Measurements from ENCODE around the gene RAB14. TPM values are rescaled to one million over a fixed set of nuclear protein-coding genes. Genes with fewer than 3 reads are reported as not detected.

The RAB14 gene
- total RNA-seq, 2 experiments from 2014 or later: 8.6 to 37.1 TPM

DNA sequence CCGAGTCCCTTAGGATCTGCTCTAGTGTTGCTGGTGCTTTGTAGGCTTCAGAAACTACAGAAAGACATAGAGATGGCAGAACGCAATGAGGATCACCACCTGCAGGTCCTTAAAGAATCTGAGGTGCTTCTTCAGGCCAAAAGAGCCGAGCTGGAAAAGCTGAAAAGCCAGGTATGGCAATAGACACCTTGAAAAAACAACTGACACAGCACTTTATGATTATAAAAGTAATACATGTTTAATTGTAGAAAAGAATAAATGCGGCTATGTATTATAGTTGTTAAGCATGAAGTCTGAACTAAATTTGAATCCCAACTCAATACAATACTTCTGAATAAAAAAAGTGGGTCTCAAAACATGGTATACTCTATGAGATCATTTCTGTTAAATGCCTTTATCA, 43.7 kb downstream of the RAB14 start:
- Histone ChIP-seq H3K9me2 (ENCODE audit: insufficient read depth, low read length) (no peaks in the 10 kb centered on the region), H3K79me2 (ENCODE audit: insufficient read depth, low read depth, low read length) (peaks cover 23% of the 10 kb centered on the region; the same call in 1 of the 2 replicates), H4K20me1 (ENCODE audit: insufficient read depth, low read length) (no peaks in the 10 kb centered on the region), H2AFZ (ENCODE audit: low read length) (no peak overlapping the region), H3K36me3 (ENCODE audit: insufficient read depth, low read length) (peaks cover 89% of the 10 kb centered on the region), H3K4me3 (ENCODE audit: low read depth, low read length, poor library complexity, severe bottlenecking) (no peak overlapping the region), H3K4me2 (ENCODE audit: low read length) (peak overlapping the region; percentile 91), H3K9me3 (ENCODE audit: low read length) (no peaks in the 10 kb centered on the region), H3K4me1 (ENCODE audit: insufficient read depth, low read length, poor library complexity, severe bottlenecking) (peaks cover 80% of the 10 kb centered on the region), H3K27ac (ENCODE audit: low read depth, low read length, poor library complexity, severe bottlenecking) (peak overlapping the region; percentile 95)
- TF ChIP-seq EZH2phosphoT487 (IDR thresholded peaks at IDR 0.05; ENCODE audit: borderline replicate concordance, low read depth, low read length): no peak
- TF ChIP-seq, protein P1, sequence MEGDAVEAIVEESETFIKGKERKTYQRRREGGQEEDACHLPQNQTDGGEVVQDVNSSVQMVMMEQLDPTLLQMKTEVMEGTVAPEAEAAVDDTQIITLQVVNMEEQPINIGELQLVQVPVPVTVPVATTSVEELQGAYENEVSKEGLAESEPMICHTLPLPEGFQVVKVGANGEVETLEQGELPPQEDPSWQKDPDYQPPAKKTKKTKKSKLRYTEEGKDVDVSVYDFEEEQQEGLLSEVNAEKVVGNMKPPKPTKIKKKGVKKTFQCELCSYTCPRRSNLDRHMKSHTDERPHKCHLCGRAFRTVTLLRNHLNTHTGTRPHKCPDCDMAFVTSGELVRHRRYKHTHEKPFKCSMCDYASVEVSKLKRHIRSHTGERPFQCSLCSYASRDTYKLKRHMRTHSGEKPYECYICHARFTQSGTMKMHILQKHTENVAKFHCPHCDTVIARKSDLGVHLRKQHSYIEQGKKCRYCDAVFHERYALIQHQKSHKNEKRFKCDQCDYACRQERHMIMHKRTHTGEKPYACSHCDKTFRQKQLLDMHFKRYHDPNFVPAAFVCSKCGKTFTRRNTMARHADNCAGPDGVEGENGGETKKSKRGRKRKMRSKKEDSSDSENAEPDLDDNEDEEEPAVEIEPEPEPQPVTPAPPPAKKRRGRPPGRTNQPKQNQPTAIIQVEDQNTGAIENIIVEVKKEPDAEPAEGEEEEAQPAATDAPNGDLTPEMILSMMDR (conservative IDR thresholded peaks at IDR 0.05; ENCODE audit: low read length): no peak
- ChIA-PET CTCF (ENCODE audit: unreplicated experiment) (interaction anchor here (1.2 kb wide), 1 partner anchor 14 kb away, joined by 4 read pairs; no protein-coding TSS in a partner anchor), POLR2A (interaction anchor here (0.5 to 1.3 kb wide), 4 partner anchors 13 to 249 kb away, joined by 3 to 4 read pairs (median 3); no protein-coding TSS in a partner anchor)
- no peak for DNase-seq (ENCODE audit: low spot score)
- intact Hi-C loops (cut with micrococcal nuclease; ENCODE audit: unreplicated experiment): loop anchor here (10.0 kb wide), 1 partner anchor 173 kb away; no protein-coding TSS in a partner anchor
- no TSS peak for BruUV-seq (replicated peaks)

DNA sequence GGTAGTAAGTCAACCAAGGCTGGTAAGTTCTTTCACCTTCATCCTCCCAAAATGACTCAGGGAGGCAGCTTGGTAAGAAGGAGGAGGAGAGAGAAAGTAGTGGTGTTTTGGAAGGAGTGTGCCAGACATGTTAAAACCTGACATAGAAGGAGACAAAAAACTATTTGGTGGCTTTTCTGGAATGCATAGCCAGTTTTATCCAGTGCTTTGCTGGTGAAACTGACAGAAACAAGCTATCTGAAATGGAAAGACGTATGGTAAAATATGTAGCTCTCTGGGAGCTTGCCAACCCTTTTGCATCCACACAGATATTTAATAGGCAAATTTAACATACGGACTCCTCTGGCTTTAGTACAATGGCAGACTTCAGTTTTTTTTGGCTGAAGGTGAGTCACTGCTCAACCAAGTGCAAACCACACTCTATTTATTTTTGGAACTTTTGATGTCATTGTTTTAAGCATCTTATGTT, 45.4 kb downstream of the RAB14 start:
- peaks cover 88% of the 10 kb centered on the region for H3K36me3 ChIP-seq (ENCODE audit: insufficient read depth, low read length)
- TF ChIP-seq, protein P1 (conservative IDR thresholded peaks at IDR 0.05; ENCODE audit: low read length): no peak
- TF ChIP-seq EZH2phosphoT487 (IDR thresholded peaks at IDR 0.05; ENCODE audit: borderline replicate concordance, low read depth, low read length): no peak
- H3K4me1 ChIP-seq (ENCODE audit: insufficient read depth, low read length, poor library complexity, severe bottlenecking): peaks cover 84% of the 10 kb centered on the region
- peak overlapping the region; percentile 91 for H3K4me2 ChIP-seq (ENCODE audit: low read length)
- intact Hi-C loops (cut with micrococcal nuclease; ENCODE audit: unreplicated experiment): loop anchor here (10.0 kb wide), 1 partner anchor 171 kb away; no protein-coding TSS in a partner anchor
- ChIA-PET POLR2A (interaction anchor here (0.6 to 1.8 kb wide), 6 partner anchors 9 to 81 kb away, joined by 3 to 9 read pairs (median 4); partner anchors contain the start of gene CNTRL), CTCF (ENCODE audit: unreplicated experiment) (interaction anchor here (0.9 kb wide), 1 partner anchor 170 kb away, joined by 3 read pairs; no protein-coding TSS in a partner anchor)
- peaks cover 19% of the 10 kb centered on the region; the same call in 1 of the 2 replicates for H3K79me2 ChIP-seq (ENCODE audit: insufficient read depth, low read depth, low read length)
- no peak overlapping the region for H2AFZ ChIP-seq (ENCODE audit: low read length)
- H3K9me3 ChIP-seq (ENCODE audit: low read length): no peaks in the 10 kb centered on the region
- no peaks in the 10 kb centered on the region for H4K20me1 ChIP-seq (ENCODE audit: insufficient read depth, low read length)
- no TSS peak for BruUV-seq (replicated peaks)
- H3K9me2 ChIP-seq (ENCODE audit: insufficient read depth, low read length): no peaks in the 10 kb centered on the region
- DNase-seq (ENCODE audit: low spot score): peak; percentile 78
- peak overlapping the region; percentile 95 for H3K27ac ChIP-seq (ENCODE audit: low read depth, low read length, poor library complexity, severe bottlenecking)
- peak overlapping the region; percentile 56 for H3K4me3 ChIP-seq (ENCODE audit: low read depth, low read length, poor library complexity, severe bottlenecking)

DNA sequence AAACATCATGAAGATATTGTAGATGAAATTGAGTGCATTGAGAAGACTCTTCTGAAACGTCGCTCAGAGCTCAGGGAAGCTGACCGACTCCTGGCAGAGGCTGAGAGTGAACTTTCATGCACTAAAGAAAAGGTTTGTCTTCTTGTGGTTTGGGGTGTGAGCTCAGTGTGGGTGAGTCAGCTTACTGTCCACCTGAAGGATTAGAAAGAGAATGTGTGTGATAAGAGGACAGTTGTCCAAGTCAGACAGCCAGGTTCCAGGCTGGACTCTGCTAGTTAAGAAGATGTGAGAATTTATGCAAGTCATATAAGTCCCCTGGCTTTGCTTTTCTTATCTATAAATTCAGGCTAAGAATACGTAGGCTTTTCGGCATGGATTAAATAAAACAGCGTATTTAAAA, 46.9 kb downstream of the RAB14 start:
- no TSS peak for BruUV-seq (replicated peaks)
- POLR2A ChIA-PET: interaction anchor here (0.6 to 1.0 kb wide), 2 partner anchors 34 to 61 kb away, joined by 3 read pairs; no protein-coding TSS in a partner anchor

More for the DNA sequence above, 46.9 kb downstream of the RAB14 start:
- H3K4me2 ChIP-seq (ENCODE audit: low read length): no peak overlapping the region
- H3K36me3 ChIP-seq (ENCODE audit: insufficient read depth, low read length): peaks cover 91% of the 10 kb centered on the region
- peaks cover 69% of the 10 kb centered on the region for H3K4me1 ChIP-seq (ENCODE audit: insufficient read depth, low read length, poor library complexity, severe bottlenecking)
- no peak overlapping the region for H2AFZ ChIP-seq (ENCODE audit: low read length)
- no peaks in the 10 kb centered on the region for H3K9me3 ChIP-seq (ENCODE audit: low read length)
- CTCF ChIA-PET (ENCODE audit: unreplicated experiment): no interaction called here
- intact Hi-C loops (cut with micrococcal nuclease; ENCODE audit: unreplicated experiment): loop anchor here (10.0 kb wide), 1 partner anchor 170 kb away; no protein-coding TSS in a partner anchor
- no peak overlapping the region for H3K4me3 ChIP-seq (ENCODE audit: low read depth, low read length, poor library complexity, severe bottlenecking)
- no peaks in the 10 kb centered on the region for H4K20me1 ChIP-seq (ENCODE audit: insufficient read depth, low read length)
- peaks cover 15% of the 10 kb centered on the region; the same call in 1 of the 2 replicates for H3K79me2 ChIP-seq (ENCODE audit: insufficient read depth, low read depth, low read length)
- no peak for DNase-seq (ENCODE audit: low spot score)
- peak overlapping the region; percentile 10 for H3K27ac ChIP-seq (ENCODE audit: low read depth, low read length, poor library complexity, severe bottlenecking)
- no peak for TF ChIP-seq EZH2phosphoT487 (IDR thresholded peaks at IDR 0.05; ENCODE audit: borderline replicate concordance, low read depth, low read length)
- TF ChIP-seq, protein P1 (conservative IDR thresholded peaks at IDR 0.05; ENCODE audit: low read length): no peak
- no peaks in the 10 kb centered on the region for H3K9me2 ChIP-seq (ENCODE audit: insufficient read depth, low read length)
